ENCODE measurements around the gene POLK.
"Not testable (repeated sequence)": the region's sequence is repeated elsewhere in the genome, so short reads cannot be mapped to it uniquely, and the experiment has no call there.

POLK gene

GRCh38 chr5:75510836-75511434, 756 bp upstream of the POLK start:
- DNase-seq: peak in 1 of 2 experiments; percentile 54

- DNase-seq: no peak
Observed at GRCh38 chr5:75512383-75513074, 838 bp downstream of the POLK start.

DNA sequence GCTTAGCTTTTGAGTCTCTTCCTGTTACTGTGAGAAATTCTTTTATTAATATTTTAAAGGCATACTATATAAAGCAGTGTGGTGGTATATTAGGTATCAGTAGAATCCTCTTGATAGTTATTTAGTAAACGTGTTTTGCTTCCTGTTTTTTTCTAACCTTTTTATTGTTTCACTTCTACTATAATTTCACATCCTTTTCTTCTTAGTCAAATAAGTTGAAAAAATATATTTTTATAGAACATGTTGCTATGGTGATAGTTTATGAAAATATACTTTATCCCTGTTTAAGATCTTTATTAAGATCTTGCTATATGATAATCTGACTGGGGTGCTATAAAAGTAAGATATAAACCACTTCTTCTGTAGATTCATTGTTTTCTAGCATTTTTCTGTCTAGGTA, 2.1 kb downstream of the POLK start:
- DNase-seq: no peak

GRCh38 chr5:75514323-75514722, 2.6 kb downstream of the POLK start:
- no peak for DNase-seq

DNA sequence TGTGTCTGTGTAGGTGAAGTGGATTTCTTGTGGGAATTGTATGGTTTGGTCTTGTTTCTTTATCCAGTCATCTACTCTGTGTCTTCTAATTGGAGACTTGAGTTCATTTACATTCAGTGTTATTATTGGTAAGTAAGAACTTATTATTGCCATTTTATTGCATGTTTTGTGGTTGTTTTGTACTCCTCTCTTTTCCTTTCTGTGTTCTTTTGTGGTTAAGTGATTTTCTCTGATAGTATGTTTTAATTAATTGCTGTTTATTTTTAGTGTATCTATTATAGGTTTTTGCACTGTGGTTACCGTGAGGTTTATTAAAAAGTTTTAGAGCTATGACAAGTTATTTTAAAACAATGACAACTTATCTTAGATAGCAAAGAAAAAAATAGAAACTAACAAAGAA, 8.1 kb downstream of the POLK start:
- no peak for DNase-seq

- no peak for DNase-seq
Observed at GRCh38 chr5:75521195-75521594, 9.5 kb downstream of the POLK start.

DNA sequence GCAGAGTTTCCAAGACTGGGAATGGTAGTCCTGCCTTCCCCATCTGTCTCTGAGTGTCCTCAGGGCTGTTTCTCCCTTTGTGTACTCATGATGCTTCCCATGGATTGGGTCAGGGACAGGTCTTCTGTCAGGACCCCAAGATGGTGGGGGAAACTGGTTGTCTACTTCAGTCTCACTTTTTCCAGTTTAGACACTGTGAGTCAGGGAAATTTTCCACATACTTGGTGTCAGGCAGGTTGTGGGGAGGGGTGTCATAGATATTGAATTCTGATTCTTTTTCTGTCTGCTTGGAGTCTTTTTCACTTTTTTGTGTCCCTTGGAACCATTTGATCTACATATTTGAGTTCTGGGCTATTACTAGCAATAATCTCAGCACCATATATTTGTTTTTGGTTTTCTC, 10.3 kb downstream of the POLK start:
- DNase-seq: no peak

- DNase-seq: no peak
Observed at GRCh38 chr5:75522542-75522941, 10.9 kb downstream of the POLK start.

- no peak for DNase-seq
Observed at GRCh38 chr5:75523275-75523674, 11.6 kb downstream of the POLK start.

GRCh38 chr5:75524071-75524470, 12.4 kb downstream of the POLK start:
- DNase-seq: no peak

- no peak for DNase-seq
Observed at GRCh38 chr5:75524591-75524990, 12.9 kb downstream of the POLK start.

DNA sequence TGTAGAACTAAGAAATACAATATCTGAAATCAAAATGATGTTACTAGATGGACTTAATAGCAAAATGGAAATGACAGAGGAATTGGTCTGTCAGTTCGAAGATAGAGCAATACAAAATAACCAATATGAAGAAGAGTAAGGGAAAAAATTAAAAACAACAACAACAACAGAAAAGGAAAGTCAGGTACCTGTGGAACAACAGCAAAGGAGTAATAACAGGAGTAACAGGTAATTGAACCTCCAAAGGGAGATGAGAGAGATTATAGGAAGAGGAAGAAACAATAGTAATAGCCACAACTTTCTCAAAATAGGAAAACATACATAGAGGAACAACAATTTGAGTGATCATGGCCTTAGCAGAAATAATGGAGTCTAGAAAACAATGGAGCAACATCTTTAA, 13.7 kb downstream of the POLK start:
- no peak for DNase-seq

GRCh38 chr5:75526070-75526469, 14.4 kb downstream of the POLK start:
- no peak for DNase-seq

DNA sequence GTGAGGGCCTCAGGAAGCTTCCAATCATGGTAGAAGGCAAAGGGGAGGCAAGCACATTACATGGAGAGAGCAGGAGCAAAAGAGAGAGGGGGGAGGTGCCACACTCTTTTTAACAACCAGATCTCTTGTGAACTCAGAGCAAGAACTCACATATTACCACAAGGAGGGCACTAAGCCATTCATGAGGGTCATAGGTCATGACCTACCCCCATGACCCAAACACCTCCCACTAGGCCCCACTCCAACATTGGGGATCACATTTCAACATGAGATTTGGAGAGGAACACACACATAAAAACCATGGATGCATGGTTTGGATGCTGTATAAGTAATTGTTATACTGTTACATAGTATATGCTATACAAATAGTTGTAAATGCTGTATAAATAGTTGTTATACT, 17.5 kb downstream of the POLK start:
- no peak for DNase-seq

DNA sequence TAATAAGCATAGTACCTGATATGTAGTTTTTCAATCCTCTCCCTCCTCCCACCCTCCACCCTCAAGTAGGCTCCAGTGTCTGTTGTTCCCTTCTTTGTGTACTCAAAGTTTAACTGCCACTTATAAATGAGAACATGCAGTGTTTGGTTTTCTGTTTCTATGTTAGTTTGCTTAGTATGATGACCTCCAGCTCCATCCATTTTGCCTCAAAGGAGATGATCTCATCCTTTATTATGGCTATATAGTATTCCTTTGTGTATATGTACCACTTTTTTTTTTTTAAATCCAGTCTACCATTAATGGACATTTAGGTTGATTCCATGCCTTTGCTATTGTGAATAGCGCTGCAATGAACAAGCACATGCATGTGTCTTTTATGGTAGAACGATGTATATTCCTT, 20.5 kb downstream of the POLK start:
- no peak for DNase-seq

GRCh38 chr5:75533716-75534115, 22.0 kb downstream of the POLK start:
- not testable (repeated sequence) for DNase-seq

GRCh38 chr5:75534734-75535133, 23.0 kb downstream of the POLK start:
- DNase-seq: no peak

GRCh38 chr5:75536147-75536546, 24.5 kb downstream of the POLK start:
- DNase-seq: no peak

DNA sequence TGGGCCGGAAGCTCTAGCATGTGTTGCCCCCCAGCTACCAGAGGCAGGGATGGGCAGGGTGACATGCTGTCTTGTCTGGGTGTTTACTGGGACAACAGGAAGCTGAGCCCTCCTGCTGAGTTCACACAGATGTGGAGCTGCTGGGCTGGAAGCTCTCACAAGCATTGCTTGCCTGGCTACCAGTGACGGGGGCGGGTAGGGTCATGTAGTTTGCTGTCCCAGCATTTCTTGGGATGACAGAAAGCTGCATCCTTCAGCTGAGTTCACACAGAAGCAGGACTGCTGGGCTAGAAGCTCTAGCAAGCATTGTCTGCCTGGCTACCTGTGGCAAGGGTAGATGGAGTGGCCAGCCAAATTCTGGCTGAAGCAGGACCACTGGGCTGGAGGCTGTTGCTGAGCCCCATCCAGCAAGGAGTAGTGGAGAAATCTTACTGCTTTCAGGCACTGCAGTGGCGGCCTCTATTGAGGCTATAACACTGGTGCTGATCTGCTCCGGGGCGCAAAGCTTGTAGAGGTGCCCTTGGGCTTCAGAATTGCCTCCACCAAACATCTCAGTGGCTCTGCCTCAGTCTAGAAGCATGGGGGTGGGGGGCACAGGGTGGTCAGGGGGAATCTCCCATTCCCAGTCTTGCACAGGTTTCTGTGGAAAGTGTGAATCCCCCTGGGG, 25.1 kb downstream of the POLK start:
- DNase-seq: no peak

- no peak for DNase-seq
Observed at GRCh38 chr5:75538211-75538610, 26.5 kb downstream of the POLK start.

GRCh38 chr5:75545131-75545530, 33.4 kb downstream of the POLK start:
- no peak for DNase-seq

GRCh38 chr5:75546830-75547229, 35.1 kb downstream of the POLK start:
- DNase-seq: no peak

GRCh38 chr5:75547812-75548211, 36.1 kb downstream of the POLK start:
- no peak for DNase-seq

GRCh38 chr5:75550597-75550996, 38.9 kb downstream of the POLK start:
- no peak for DNase-seq

- no peak for DNase-seq
Observed at GRCh38 chr5:75551471-75551870, 39.8 kb downstream of the POLK start.

All from activated T-cell treated with anti-CD3 and anti-CD28 coated beads, Interleukin-2, amount 50 U/mL, for 48 hours (primary cell).